GM18867 (cell line): Measurements from ENCODE around the gene C12orf43.

ENCODE experiments used
- ATAC-seq: cut with Tn5 transposase; IDR thresholded peaks from one replicate; pipeline ENCODE4 v1.9.1; 2021; ENCODE audit warnings: mild to moderate bottlenecking, moderate library complexity; ENCODE audit not compliant: unreplicated experiment

C12orf43 gene

GRCh38 chr12:121001060-121001459, 15.2 kb downstream of the C12orf43 start:
- ATAC-seq: no peak

GRCh38 chr12:121000530-121000929, 15.8 kb downstream of the C12orf43 start:
- ATAC-seq: no peak

GRCh38 chr12:120999191-121000120, 16.8 kb downstream of the C12orf43 start:
- no peak for ATAC-seq

GRCh38 chr12:120998435-120998834, 17.9 kb downstream of the C12orf43 start:
- ATAC-seq: no peak

- ATAC-seq: no peak
Observed at GRCh38 chr12:120997448-120997847, 18.8 kb downstream of the C12orf43 start.

- no peak for ATAC-seq
Observed at GRCh38 chr12:120996133-120996746, 20.0 kb downstream of the C12orf43 start.

- no peak for ATAC-seq
Observed at GRCh38 chr12:120994589-120995337, 21.5 kb downstream of the C12orf43 start.

- no peak for ATAC-seq
Observed at GRCh38 chr12:120994059-120994458, 22.2 kb downstream of the C12orf43 start.

- no peak for ATAC-seq
Observed at GRCh38 chr12:120993496-120993895, 22.8 kb downstream of the C12orf43 start.

- ATAC-seq: no peak
Observed at GRCh38 chr12:120992989-120993388, 23.3 kb downstream of the C12orf43 start.

GRCh38 chr12:120991965-120992364, 24.3 kb downstream of the C12orf43 start:
- no peak for ATAC-seq

- ATAC-seq: no peak
Observed at GRCh38 chr12:120990487-120991055, 25.7 kb downstream of the C12orf43 start.

- no peak for ATAC-seq
Observed at GRCh38 chr12:120989687-120990086, 26.6 kb downstream of the C12orf43 start.

- no peak for ATAC-seq
Observed at GRCh38 chr12:120988658-120989057, 27.6 kb downstream of the C12orf43 start.

GRCh38 chr12:120988234-120988633, 28.1 kb downstream of the C12orf43 start:
- ATAC-seq: no peak

- ATAC-seq: no peak
Observed at GRCh38 chr12:120984351-120984898, 31.9 kb downstream of the C12orf43 start.

GRCh38 chr12:120983759-120984158, 32.5 kb downstream of the C12orf43 start:
- no peak for ATAC-seq

GRCh38 chr12:120982659-120983058, 33.6 kb downstream of the C12orf43 start:
- ATAC-seq: no peak

- no peak for ATAC-seq
Observed at GRCh38 chr12:120981407-120981941, 34.8 kb downstream of the C12orf43 start.

GRCh38 chr12:120980800-120981368, 35.4 kb downstream of the C12orf43 start:
- no peak for ATAC-seq
